HEK293 (cell line): ENCODE data around the gene CANT1.

Experiments
- KLF10 ChIP-seq: fragments of 450-650 bp; IDR thresholded peaks from 2 replicates; pipeline ENCODE4 v1.5.1; 2018; ENCODE audit warnings: missing biosample characterization, mild to moderate bottlenecking, missing genetic modification characterization
- ZBTB17 ChIP-seq: fragments of 450-650 bp; formaldehyde crosslinking; IDR thresholded peaks from 2 replicates; pipeline ENCODE4 v1.5.1; 2016; ENCODE audit warnings: missing biosample characterization, missing genetic modification characterization
- ZNF600 ChIP-seq: fragments of 450-650 bp; formaldehyde crosslinking; IDR thresholded peaks from 2 replicates; pipeline ENCODE4 v1.5.1; 2016; ENCODE audit warnings: missing biosample characterization, missing genetic modification characterization
- TF ChIP-seq, protein P1 (sequence below): fragments of 450-650 bp; formaldehyde crosslinking; IDR thresholded peaks from 2 replicates; pipeline ENCODE4 v1.5.1; 2016; ENCODE audit warnings: missing biosample characterization, missing genetic modification characterization

DNA sequence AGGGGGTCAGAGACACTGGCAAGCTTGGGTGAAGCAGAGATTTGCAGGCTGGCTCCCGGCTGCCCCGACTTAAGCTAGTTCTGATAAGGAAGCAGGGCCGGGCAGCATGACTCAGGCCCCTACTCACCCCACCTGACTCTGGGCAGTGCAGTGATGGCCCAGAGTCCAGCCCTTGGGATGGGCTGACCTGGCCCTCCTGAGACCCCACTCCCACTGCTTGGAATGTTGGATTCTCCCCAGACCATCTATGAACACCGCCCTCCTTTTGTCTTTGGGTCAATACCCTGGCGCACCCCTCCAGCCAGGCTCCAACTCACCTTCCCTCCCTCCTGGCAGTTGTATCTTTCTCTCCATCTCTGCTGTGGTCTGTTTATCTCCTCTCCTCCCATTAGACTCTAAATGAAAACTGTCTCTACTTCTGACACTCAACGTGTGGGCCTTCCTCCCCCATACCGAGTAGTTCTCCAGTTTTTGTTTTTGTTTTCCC is 50.9 kb downstream of the CANT1 start:
- TF ChIP-seq ZBTB17 (no peak), KLF10 (no peak), ZNF600 (tag by site-specific recombination) (0 out of 2 replicates have a peak, but pooled peaks have one; percentile 40)
- TF ChIP-seq, protein P1, sequence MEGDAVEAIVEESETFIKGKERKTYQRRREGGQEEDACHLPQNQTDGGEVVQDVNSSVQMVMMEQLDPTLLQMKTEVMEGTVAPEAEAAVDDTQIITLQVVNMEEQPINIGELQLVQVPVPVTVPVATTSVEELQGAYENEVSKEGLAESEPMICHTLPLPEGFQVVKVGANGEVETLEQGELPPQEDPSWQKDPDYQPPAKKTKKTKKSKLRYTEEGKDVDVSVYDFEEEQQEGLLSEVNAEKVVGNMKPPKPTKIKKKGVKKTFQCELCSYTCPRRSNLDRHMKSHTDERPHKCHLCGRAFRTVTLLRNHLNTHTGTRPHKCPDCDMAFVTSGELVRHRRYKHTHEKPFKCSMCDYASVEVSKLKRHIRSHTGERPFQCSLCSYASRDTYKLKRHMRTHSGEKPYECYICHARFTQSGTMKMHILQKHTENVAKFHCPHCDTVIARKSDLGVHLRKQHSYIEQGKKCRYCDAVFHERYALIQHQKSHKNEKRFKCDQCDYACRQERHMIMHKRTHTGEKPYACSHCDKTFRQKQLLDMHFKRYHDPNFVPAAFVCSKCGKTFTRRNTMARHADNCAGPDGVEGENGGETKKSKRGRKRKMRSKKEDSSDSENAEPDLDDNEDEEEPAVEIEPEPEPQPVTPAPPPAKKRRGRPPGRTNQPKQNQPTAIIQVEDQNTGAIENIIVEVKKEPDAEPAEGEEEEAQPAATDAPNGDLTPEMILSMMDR (tag by site-specific recombination): no peak
